ENCODE data around the gene SLC25A25. TPM values are rescaled to one million over a fixed set of nuclear protein-coding genes. Genes with fewer than 3 reads are reported as not detected.
"Not testable (repeated sequence)": the region's sequence is repeated elsewhere in the genome, so short reads cannot be mapped to it uniquely, and the experiment has no call there.

The SLC25A25 gene
- total RNA-seq, 2 experiments from 2014 or later, result 21.3 to 22.2 TPM

DNA sequence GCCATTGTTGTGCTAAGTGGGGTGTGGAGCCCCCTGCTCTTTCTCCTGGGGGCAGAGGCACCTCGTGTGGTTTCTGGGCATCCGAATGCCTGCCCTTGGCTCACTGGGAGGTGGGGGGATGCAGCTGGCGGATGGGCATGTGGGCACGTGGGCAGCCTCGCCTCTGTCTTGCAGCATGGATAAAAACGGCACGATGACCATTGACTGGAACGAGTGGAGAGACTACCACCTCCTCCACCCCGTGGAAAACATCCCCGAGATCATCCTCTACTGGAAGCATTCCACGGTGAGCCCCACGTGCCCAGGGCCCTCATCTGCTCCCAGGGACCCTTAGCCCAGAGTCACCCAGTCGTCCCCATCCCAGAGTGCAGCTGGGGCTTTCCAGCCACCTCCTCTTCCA is 34.2 kb downstream of the SLC25A25 start:
- Mint-ChIP-seq H3K36me3 (ENCODE audit: low read depth) (peaks cover 49% of the 10 kb centered on the region), H3K4me1 (peaks cover 59% of the 10 kb centered on the region), H3K9me3 (no peaks in the 10 kb centered on the region), H3K4me3 (no peak overlapping the region), H3K27me3 (no peaks in the 10 kb centered on the region), H3K27ac (no peak overlapping the region)
- CTCF ChIA-PET, result interaction anchor here (0.6 kb wide), 1 partner anchor 40 kb away, joined by 3 read pairs; no protein-coding TSS in a partner anchor
- POLR2A ChIA-PET, result interaction anchor here (2.6 kb wide), 1 partner anchor 8 kb away, joined by 9 read pairs; no protein-coding TSS in a partner anchor
- DNase-seq, result no peak

DNA sequence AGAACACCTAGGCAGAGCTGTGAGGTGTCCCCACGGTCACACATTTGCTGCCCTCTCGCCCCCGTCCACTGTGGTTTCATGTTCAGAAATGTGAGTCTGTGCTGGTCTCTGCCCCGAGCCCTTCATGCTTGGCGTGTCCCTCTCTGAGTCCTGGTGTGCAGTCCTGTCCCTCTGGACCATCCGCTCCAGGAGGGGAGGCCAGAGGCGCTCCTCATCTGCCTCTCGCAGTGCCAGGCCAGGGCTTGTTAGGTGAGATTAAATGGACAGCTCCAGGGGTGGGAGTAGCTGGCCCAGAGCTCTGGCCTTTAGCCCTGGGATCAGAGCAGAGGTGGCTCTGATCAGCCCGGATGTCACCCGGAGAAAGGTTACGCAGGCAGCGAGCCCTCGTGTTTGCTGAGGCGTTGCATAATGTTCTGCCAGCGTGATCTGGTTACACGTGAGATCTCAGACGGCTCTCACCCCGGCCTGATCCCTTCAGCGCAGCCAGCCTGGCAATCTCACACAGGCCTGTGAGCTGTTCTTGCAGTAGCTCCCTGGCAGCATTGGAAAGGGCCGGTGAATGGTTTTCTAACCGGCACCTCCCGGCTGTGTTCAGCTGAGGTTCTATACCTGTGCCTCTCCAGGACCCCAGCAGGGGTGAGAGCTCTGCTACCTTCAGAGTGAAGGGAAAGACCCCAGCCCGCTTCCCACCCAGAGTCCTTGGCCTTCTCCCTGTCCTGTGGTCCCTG is 35.0 kb downstream of the SLC25A25 start:
- CTCF ChIA-PET, result interaction anchor here (0.5 to 0.6 kb wide), 2 partner anchors 40 to 177 kb away, joined by 3 to 4 read pairs; no protein-coding TSS in a partner anchor
- H3K27ac Mint-ChIP-seq, result peak overlapping the region; percentile 66
- H3K4me1 Mint-ChIP-seq, result peaks cover 54% of the 10 kb centered on the region
- no peaks in the 10 kb centered on the region for H3K27me3 Mint-ChIP-seq
- no peak overlapping the region for H3K4me3 Mint-ChIP-seq
- H3K36me3 Mint-ChIP-seq (ENCODE audit: low read depth), result peaks cover 55% of the 10 kb centered on the region
- H3K9me3 Mint-ChIP-seq, result no peaks in the 10 kb centered on the region
- POLR2A ChIA-PET, result interaction anchor here (0.6 to 2.6 kb wide), 3 partner anchors 9 to 197 kb away, joined by 3 to 9 read pairs (median 3); no protein-coding TSS in a partner anchor
- no peak for DNase-seq

DNA sequence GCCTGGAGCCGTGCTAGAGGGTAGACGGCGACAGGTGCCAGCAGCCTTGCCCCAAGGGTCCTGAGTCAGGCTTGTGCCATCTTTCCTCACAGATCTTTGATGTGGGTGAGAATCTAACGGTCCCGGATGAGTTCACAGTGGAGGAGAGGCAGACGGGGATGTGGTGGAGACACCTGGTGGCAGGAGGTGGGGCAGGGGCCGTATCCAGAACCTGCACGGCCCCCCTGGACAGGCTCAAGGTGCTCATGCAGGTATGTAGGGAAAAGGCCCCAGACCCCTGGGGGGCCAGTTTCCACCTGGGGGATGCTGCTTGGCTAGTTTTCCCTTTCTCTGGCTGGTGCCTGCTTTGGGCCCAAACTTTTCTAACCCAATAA is 35.5 kb downstream of the SLC25A25 start:
- H3K4me3 Mint-ChIP-seq, result no peak overlapping the region
- peaks cover 49% of the 10 kb centered on the region for H3K4me1 Mint-ChIP-seq
- ChIA-PET POLR2A (interaction anchor here (2.6 kb wide), 1 partner anchor 10 kb away, joined by 9 read pairs; no protein-coding TSS in a partner anchor), CTCF (no interaction called here)
- H3K36me3 Mint-ChIP-seq (ENCODE audit: low read depth), result peaks cover 57% of the 10 kb centered on the region
- DNase-seq, result peak; percentile 38
- H3K27me3 Mint-ChIP-seq, result no peaks in the 10 kb centered on the region
- H3K27ac Mint-ChIP-seq, result peak overlapping the region; percentile 66
- no peaks in the 10 kb centered on the region for H3K9me3 Mint-ChIP-seq

DNA sequence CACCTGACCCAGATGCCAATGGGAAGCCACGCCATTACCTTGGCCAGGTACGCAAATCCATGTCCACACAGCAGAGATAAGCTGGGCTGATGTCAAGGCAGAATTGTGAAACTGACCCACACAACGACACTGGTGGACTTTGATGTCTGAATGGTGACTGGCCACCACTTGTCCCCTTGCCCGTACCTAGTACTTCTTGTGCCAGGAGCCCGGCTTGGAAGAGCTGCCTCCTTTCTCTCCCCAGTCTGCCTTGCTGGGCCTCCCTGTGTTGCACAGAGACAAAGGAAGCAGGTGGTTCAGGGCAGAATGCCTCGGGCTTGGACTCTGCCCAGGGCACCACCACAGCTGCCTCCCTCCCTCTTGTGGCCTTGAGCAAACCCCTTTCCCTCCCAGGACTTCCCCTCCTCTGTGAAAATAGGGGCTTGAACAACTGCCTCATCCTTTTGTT is 36.2 kb downstream of the SLC25A25 start:
- ChIA-PET POLR2A (interaction anchor here (1.7 kb wide), 1 partner anchor 12 kb away, joined by 4 read pairs; no protein-coding TSS in a partner anchor), CTCF (interaction anchor here (0.7 kb wide), 1 partner anchor 29 kb away, joined by 3 read pairs; no protein-coding TSS in a partner anchor)
- H3K27me3 Mint-ChIP-seq, result no peaks in the 10 kb centered on the region
- H3K27ac Mint-ChIP-seq, result no peak overlapping the region
- no peaks in the 10 kb centered on the region for H3K9me3 Mint-ChIP-seq
- no peak for DNase-seq
- H3K36me3 Mint-ChIP-seq (ENCODE audit: low read depth), result peaks cover 60% of the 10 kb centered on the region
- H3K4me1 Mint-ChIP-seq, result peaks cover 43% of the 10 kb centered on the region
- no peak overlapping the region for H3K4me3 Mint-ChIP-seq

DNA sequence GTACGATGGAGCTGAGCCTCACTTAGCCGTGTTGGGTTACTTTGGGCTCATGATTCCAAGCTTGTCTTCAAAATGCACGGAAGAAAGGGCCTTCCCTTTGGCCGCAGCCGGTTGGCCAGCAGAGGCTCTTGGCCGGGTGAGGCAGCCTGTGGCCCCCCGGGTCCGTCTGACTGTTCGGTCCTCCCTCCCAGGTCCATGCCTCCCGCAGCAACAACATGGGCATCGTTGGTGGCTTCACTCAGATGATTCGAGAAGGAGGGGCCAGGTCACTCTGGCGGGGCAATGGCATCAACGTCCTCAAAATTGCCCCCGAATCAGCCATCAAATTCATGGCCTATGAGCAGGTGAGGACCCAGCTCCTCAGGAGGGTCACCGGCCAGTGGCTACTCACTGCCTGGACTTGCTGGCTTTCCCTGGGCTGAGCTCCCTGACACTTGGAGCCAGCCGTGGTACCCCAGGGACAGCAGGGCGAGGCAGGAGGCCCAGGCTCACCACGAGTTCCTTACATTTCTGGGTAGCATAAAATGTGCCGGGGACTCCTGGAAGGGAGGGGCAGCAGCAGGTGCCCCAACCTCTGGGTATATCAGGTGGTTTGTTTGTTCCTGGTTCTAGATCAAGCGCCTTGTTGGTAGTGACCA is 37.6 kb downstream of the SLC25A25 start:
- CTCF ChIA-PET, result interaction anchor here (0.7 to 2.5 kb wide), 2 partner anchors 12 to 71 kb away, joined by 4 to 7 read pairs; no protein-coding TSS in a partner anchor

DNA sequence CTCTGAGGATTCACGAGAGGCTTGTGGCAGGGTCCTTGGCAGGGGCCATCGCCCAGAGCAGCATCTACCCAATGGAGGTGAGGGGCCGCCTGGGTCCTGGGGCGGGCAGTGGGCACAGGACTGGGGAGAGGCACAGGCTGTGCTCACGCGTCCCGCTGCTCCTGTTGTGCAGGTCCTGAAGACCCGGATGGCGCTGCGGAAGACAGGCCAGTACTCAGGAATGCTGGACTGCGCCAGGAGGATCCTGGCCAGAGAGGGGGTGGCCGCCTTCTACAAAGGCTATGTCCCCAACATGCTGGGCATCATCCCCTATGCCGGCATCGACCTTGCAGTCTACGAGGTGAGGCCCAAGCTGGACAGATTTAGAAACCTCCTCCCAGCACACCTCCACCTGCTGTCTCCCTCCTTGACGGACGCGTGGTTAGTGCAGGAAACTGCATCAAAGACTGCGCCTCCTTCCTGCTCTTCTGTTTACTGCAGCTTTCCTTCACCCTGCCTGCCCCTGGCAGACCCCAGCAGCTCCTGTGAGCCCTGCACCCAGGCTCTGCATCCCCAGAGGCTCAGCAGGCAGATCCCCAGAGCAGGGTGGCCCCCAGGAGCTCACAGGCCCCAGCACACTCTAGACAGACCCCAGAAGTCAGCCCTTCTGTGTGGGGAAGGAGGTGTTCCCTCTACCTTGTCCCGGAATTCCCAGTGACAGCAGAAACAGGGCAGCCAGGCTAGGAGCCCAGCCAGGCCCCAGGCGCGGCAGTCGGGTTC is 38.3 kb downstream of the SLC25A25 start:
- no peaks in the 10 kb centered on the region for H3K9me3 Mint-ChIP-seq
- peaks cover 61% of the 10 kb centered on the region for H3K36me3 Mint-ChIP-seq (ENCODE audit: low read depth)
- H3K27me3 Mint-ChIP-seq, result no peaks in the 10 kb centered on the region
- H3K4me3 Mint-ChIP-seq, result no peak overlapping the region
- DNase-seq, result no peak
- POLR2A ChIA-PET, result no interaction called here
- H3K27ac Mint-ChIP-seq, result peak overlapping the region; percentile 44
- CTCF ChIA-PET, result interaction anchor here (2.5 kb wide), 1 partner anchor 11 kb away, joined by 7 read pairs; no protein-coding TSS in a partner anchor
- H3K4me1 Mint-ChIP-seq, result peaks cover 23% of the 10 kb centered on the region

More for the DNA sequence above, 37.6 kb downstream of the SLC25A25 start:
- no peak overlapping the region for H3K27ac Mint-ChIP-seq
- H3K4me3 Mint-ChIP-seq, result no peak overlapping the region
- no peaks in the 10 kb centered on the region for H3K9me3 Mint-ChIP-seq
- peaks cover 66% of the 10 kb centered on the region for H3K36me3 Mint-ChIP-seq (ENCODE audit: low read depth)
- no peak for DNase-seq
- no peaks in the 10 kb centered on the region for H3K27me3 Mint-ChIP-seq
- POLR2A ChIA-PET, result interaction anchor here (1.7 kb wide), 1 partner anchor 10 kb away, joined by 4 read pairs; no protein-coding TSS in a partner anchor
- H3K4me1 Mint-ChIP-seq, result peaks cover 28% of the 10 kb centered on the region

DNA sequence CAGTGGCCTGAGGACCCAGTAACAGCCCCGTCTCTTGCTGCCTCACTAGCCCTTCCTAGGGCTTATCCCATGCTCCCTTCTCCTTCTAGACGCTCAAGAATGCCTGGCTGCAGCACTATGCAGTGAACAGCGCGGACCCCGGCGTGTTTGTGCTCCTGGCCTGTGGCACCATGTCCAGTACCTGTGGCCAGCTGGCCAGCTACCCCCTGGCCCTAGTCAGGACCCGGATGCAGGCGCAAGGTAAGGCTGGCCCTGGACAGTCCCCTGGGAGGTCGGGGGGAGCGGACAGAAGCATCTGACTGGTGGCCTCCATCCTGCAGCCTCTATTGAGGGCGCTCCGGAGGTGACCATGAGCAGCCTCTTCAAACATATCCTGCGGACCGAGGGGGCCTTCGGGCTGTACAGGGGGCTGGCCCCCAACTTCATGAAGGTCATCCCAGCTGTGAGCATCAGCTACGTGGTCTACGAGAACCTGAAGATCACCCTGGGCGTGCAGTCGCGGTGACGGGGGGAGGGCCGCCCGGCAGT is 39.0 kb downstream of the SLC25A25 start:
- H3K4me3 Mint-ChIP-seq, result no peak overlapping the region
- H3K27me3 Mint-ChIP-seq, result no peaks in the 10 kb centered on the region
- H3K4me1 Mint-ChIP-seq, result peaks cover 21% of the 10 kb centered on the region
- no peak overlapping the region for H3K27ac Mint-ChIP-seq
- no peak for DNase-seq
- ChIA-PET POLR2A (no interaction called here), CTCF (interaction anchor here (0.7 to 2.5 kb wide), 2 partner anchors 11 to 20 kb away, joined by 3 to 7 read pairs; no protein-coding TSS in a partner anchor)
- peaks cover 57% of the 10 kb centered on the region for H3K36me3 Mint-ChIP-seq (ENCODE audit: low read depth)
- H3K9me3 Mint-ChIP-seq, result no peaks in the 10 kb centered on the region

DNA sequence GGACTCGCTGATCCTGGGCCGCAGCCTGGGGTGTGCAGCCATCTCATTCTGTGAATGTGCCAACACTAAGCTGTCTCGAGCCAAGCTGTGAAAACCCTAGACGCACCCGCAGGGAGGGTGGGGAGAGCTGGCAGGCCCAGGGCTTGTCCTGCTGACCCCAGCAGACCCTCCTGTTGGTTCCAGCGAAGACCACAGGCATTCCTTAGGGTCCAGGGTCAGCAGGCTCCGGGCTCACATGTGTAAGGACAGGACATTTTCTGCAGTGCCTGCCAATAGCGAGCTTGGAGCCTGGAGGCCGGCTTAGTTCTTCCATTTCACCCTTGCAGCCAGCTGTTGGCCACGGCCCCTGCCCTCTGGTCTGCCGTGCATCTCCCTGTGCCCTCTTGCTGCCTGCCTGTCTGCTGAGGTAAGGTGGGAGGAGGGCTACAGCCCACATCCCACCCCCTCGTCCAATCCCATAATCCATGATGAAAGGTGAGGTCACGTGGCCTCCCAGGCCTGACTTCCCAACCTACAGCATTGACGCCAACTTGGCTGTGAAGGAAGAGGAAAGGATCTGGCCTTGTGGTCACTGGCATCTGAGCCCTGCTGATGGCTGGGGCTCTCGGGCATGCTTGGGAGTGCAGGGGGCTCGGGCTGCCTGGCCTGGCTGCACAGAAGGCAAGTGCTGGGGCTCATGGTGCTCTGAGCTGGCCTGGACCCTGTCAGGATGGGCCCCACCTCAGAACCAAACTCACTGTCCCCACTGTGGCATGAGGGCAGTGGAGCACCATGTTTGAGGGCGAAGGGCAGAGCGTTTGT is 39.6 kb downstream of the SLC25A25 start:
- H3K4me1 Mint-ChIP-seq, result peaks cover 15% of the 10 kb centered on the region
- POLR2A ChIA-PET, result interaction anchor here (0.6 to 1.2 kb wide), 3 partner anchors 8 to 52 kb away, joined by 3 to 4 read pairs (median 3); partner anchors contain the start of gene BBLN
- H3K27me3 Mint-ChIP-seq, result no peaks in the 10 kb centered on the region
- H3K4me3 Mint-ChIP-seq, result no peak overlapping the region
- peaks cover 51% of the 10 kb centered on the region for H3K36me3 Mint-ChIP-seq (ENCODE audit: low read depth)
- no peak overlapping the region for H3K27ac Mint-ChIP-seq
- no peaks in the 10 kb centered on the region for H3K9me3 Mint-ChIP-seq
- no peak for DNase-seq
- CTCF ChIA-PET, result interaction anchor here (0.6 to 1.2 kb wide), 3 partner anchors 10 to 25 kb away, joined by 3 to 4 read pairs (median 3); no protein-coding TSS in a partner anchor

DNA sequence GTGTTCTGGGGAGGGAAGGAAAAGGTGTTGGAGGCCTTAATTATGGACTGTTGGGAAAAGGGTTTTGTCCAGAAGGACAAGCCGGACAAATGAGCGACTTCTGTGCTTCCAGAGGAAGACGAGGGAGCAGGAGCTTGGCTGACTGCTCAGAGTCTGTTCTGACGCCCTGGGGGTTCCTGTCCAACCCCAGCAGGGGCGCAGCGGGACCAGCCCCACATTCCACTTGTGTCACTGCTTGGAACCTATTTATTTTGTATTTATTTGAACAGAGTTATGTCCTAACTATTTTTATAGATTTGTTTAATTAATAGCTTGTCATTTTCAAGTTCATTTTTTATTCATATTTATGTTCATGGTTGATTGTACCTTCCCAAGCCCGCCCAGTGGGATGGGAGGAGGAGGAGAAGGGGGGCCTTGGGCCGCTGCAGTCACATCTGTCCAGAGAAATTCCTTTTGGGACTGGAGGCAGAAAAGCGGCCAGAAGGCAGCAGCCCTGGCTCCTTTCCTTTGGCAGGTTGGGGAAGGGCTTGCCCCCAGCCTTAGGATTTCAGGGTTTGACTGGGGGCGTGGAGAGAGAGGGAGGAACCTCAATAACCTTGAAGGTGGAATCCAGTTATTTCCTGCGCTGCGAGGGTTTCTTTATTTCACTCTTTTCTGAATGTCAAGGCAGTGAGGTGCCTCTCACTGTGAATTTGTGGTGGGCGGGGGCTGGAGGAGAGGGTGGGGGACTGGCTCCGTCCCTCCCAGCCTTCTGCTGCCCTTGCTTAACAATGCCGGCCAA is 40.4 kb downstream of the SLC25A25 start:
- no peak for DNase-seq
- no peaks in the 10 kb centered on the region for H3K9me3 Mint-ChIP-seq
- H3K27ac Mint-ChIP-seq, result no peak overlapping the region
- ChIA-PET CTCF (interaction anchor here (0.6 to 1.2 kb wide), 2 partner anchors 9 to 26 kb away, joined by 3 to 4 read pairs; no protein-coding TSS in a partner anchor), POLR2A (interaction anchor here (0.6 to 1.2 kb wide), 3 partner anchors 9 to 51 kb away, joined by 3 to 4 read pairs (median 3); partner anchors contain the start of gene BBLN)
- H3K4me3 Mint-ChIP-seq, result no peak overlapping the region
- H3K27me3 Mint-ChIP-seq, result no peaks in the 10 kb centered on the region
- H3K4me1 Mint-ChIP-seq, result peaks cover 8% of the 10 kb centered on the region
- H3K36me3 Mint-ChIP-seq (ENCODE audit: low read depth), result peaks cover 44% of the 10 kb centered on the region

DNA sequence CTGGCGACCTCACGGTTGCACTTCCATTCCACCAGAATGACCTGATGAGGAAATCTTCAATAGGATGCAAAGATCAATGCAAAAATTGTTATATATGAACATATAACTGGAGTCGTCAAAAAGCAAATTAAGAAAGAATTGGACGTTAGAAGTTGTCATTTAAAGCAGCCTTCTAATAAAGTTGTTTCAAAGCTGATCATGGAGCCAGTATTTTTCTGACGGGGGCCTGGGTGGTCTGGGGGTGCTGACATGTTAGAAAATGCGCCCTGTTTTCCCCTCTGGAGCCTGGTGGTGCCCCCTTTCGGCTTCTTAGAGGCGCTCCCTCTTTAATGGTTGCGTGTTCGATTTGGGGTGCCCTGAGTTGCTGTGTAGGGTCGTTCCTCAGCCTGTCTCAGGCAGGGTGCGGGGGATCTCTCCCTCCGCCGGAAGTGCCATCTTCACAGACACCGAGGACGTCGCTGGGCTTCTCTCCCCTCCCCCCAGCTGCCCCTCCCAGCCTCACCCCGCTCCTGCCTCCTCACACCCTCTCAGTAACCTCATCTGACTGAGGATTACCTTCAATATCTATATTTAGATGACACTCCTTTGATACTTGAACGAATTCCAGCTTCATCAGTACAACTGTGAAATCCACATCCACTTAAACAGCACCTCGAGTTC is 41.1 kb downstream of the SLC25A25 start:
- DNase-seq, result no peak
- peaks cover 3% of the 10 kb centered on the region for H3K4me1 Mint-ChIP-seq
- peaks cover 37% of the 10 kb centered on the region for H3K36me3 Mint-ChIP-seq (ENCODE audit: low read depth)
- CTCF ChIA-PET, result no interaction called here
- H3K27me3 Mint-ChIP-seq, result no peaks in the 10 kb centered on the region
- no peaks in the 10 kb centered on the region for H3K9me3 Mint-ChIP-seq
- H3K4me3 Mint-ChIP-seq, result no peak overlapping the region
- POLR2A ChIA-PET, result interaction anchor here (1.2 kb wide), 1 partner anchor 9 kb away, joined by 4 read pairs; no protein-coding TSS in a partner anchor
- H3K27ac Mint-ChIP-seq, result no peak overlapping the region

DNA sequence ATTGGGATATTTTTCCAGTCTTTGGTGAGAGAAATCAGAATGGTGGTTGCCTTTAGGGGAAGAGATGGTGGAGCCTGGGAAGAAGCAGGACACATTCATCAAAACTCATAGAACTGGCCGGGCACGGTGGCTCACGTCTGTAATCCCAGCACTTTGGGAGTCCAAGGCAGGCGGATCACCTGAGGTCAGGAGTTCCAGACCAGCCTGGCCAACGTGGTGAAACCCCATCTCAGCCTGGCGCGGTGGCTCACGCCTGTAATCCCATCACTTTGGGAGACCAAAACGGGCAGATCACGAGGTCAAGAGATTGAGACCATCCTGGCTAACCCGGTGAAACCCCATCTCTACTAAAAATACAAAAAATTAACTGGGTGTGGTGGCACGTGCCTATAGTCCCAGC is 43.7 kb downstream of the SLC25A25 start:
- H3K27ac Mint-ChIP-seq, H3K4me1 Mint-ChIP-seq, H3K9me3 Mint-ChIP-seq, H3K27me3 Mint-ChIP-seq, DNase-seq, CTCF ChIA-PET, POLR2A ChIA-PET, H3K4me3 Mint-ChIP-seq: not testable (repeated sequence)
- H3K36me3 Mint-ChIP-seq (ENCODE audit: low read depth), result peaks cover 26% of the 10 kb centered on the region

All from activated CD4-positive, alpha-beta memory T cell treated with anti-CD3 and anti-CD28 coated beads, Interleukin-2, amount 10 ng/mL, durations not matched to agents 7 days and 5 days (primary cell).